HEK293 (cell line): ENCODE measurements around the gene STUB1.

Experiments used
- CTCF ChIA-PET: fragments of 350-600 bp; formaldehyde crosslinking; extraction: SDS; loops from one replicate; lab custom pipeline; 2021; ENCODE audit warnings: antibody characterized with exemption; lab: Yijun Ruan, JAX
- POLR2A ChIA-PET: fragments of 300-600 bp; formaldehyde crosslinking; extraction: SDS; loops from one replicate; lab custom pipeline; 2020; ENCODE audit warnings: antibody characterized with exemption, inconsistent platforms; lab: Yijun Ruan, JAX
- H3K27ac ChIP-seq: fragments of 200-500 bp; sonication (Bioruptor generic); 2 replicates; pipeline ENCODE4 v1.5.1; 2014; ENCODE audit warnings: low read depth, low read length, control low read depth, inconsistent platforms; ENCODE audit errors: extremely low read depth
- H3K36me3 ChIP-seq, 2 experiments: fragments of 200-500 bp in 1 of 2; sonication (Bioruptor generic) in 1 of 2; 1 replicate in 1 of 2; 2 replicates in 1 of 2; pipeline ENCODE4 v1.5.1; 2014 to 2017; ENCODE audit warnings: inconsistent platforms in 2 of 2, low read length in 2 of 2; ENCODE audit not compliant: control insufficient read depth in 2 of 2, insufficient read depth in 1 of 2
- H3K4me1 ChIP-seq: fragments of 200-500 bp; sonication (Bioruptor generic); 2 replicates; pipeline ENCODE4 v1.5.1; 2014; ENCODE audit warnings: mild to moderate bottlenecking, low read length, inconsistent platforms; ENCODE audit not compliant: control insufficient read depth, insufficient read depth
- H3K4me3 ChIP-seq: 2 replicates; pipeline ENCODE4 v1.5.1; 2011; ENCODE audit warnings: low read depth, mild to moderate bottlenecking, control low read depth, low read length, moderate library complexity
- H3K9me3 ChIP-seq: fragments of 200-500 bp; sonication (Bioruptor generic); 2 replicates; pipeline ENCODE4 v1.5.1; 2014; ENCODE audit warnings: low read depth, low read length, inconsistent platforms; ENCODE audit not compliant: control insufficient read depth, insufficient read depth
- GLIS2 ChIP-seq: fragments of 450-650 bp; formaldehyde crosslinking; IDR thresholded peaks from 2 replicates; pipeline ENCODE4 v1.5.1; 2016; ENCODE audit warnings: missing biosample characterization, missing genetic modification characterization
- SP7 ChIP-seq: fragments of 450-650 bp; formaldehyde crosslinking; IDR thresholded peaks from 2 replicates; pipeline ENCODE4 v1.5.1; 2016; ENCODE audit warnings: missing biosample characterization, missing genetic modification characterization
- ZBTB1 ChIP-seq: fragments of 450-650 bp; formaldehyde crosslinking; IDR thresholded peaks from 2 replicates; pipeline ENCODE4 v1.5.1; 2016; ENCODE audit warnings: missing biosample characterization, missing genetic modification characterization
- ZFP37 ChIP-seq: fragments of 450-650 bp; formaldehyde crosslinking; IDR thresholded peaks from 2 replicates; pipeline ENCODE4 v1.5.1; 2016; ENCODE audit warnings: missing biosample characterization, missing genetic modification characterization
- ZNF112 ChIP-seq: fragments of 450-650 bp; formaldehyde crosslinking; IDR thresholded peaks from 2 replicates; pipeline ENCODE4 v1.5.0; 2017; ENCODE audit warnings: missing biosample characterization, missing genetic modification characterization
- ZNF114 ChIP-seq: fragments of 450-650 bp; formaldehyde crosslinking; IDR thresholded peaks from 2 replicates; pipeline ENCODE4 v1.5.0; 2017; ENCODE audit warnings: missing biosample characterization, missing genetic modification characterization
- ZNF155 ChIP-seq: fragments of 450-650 bp; formaldehyde crosslinking; IDR thresholded peaks from 2 replicates; pipeline ENCODE4 v1.5.1; 2016; ENCODE audit warnings: missing biosample characterization, missing genetic modification characterization
- ZNF157 ChIP-seq: fragments of 450-650 bp; formaldehyde crosslinking; IDR thresholded peaks from 2 replicates; pipeline ENCODE4 v1.5.1; 2016; ENCODE audit warnings: missing biosample characterization, missing genetic modification characterization
- ZNF555 ChIP-seq: fragments of 450-650 bp; formaldehyde crosslinking; conservative IDR thresholded peaks from 2 replicates; pipeline ENCODE4 v1.5.1; 2017; ENCODE audit warnings: missing biosample characterization, mild to moderate bottlenecking, missing genetic modification characterization, inconsistent platforms
- ZNF560 ChIP-seq: fragments of 450-650 bp; formaldehyde crosslinking; IDR thresholded peaks from 2 replicates; pipeline ENCODE4 v1.5.1; 2017; ENCODE audit warnings: missing biosample characterization, missing genetic modification characterization, borderline replicate concordance
- ZNF610 ChIP-seq: fragments of 450-650 bp; formaldehyde crosslinking; IDR thresholded peaks from 2 replicates; pipeline ENCODE4 v1.5.1; 2016; ENCODE audit warnings: missing biosample characterization, missing genetic modification characterization, borderline replicate concordance
- ZNF768 ChIP-seq: fragments of 450-650 bp; formaldehyde crosslinking; IDR thresholded peaks from 2 replicates; pipeline ENCODE4 v1.5.1; 2018; ENCODE audit warnings: missing biosample characterization, mild to moderate bottlenecking, missing genetic modification characterization
- TF ChIP-seq, protein P1 (sequence below): fragments of 450-650 bp; formaldehyde crosslinking; IDR thresholded peaks from 2 replicates; pipeline ENCODE4 v1.5.1; 2016; ENCODE audit warnings: missing biosample characterization, missing genetic modification characterization
- TF ChIP-seq, protein P2 (sequence below): fragments of 450-650 bp; formaldehyde crosslinking; IDR thresholded peaks from 2 replicates; pipeline ENCODE4 v1.5.1; 2016; ENCODE audit warnings: missing biosample characterization, missing genetic modification characterization
- TF ChIP-seq, protein P3 (sequence below): fragments of 450-650 bp; formaldehyde crosslinking; IDR thresholded peaks from 2 replicates; pipeline ENCODE4 v1.5.1; 2016; ENCODE audit warnings: missing biosample characterization, missing genetic modification characterization
- TF ChIP-seq, protein P4 (sequence below): fragments of 450-650 bp; formaldehyde crosslinking; IDR thresholded peaks from 2 replicates; pipeline ENCODE4 v1.5.1; 2016; ENCODE audit warnings: missing biosample characterization, missing genetic modification characterization, low read depth
- TF ChIP-seq, protein P5 (sequence below): fragments of 450-650 bp; formaldehyde crosslinking; conservative IDR thresholded peaks from 2 replicates; pipeline ENCODE4 v1.5.1; 2016; ENCODE audit warnings: low read depth, missing biosample characterization, missing genetic modification characterization

The STUB1 gene

GRCh38 chr16:668519-669171 lies 11.6 kb upstream of the STUB1 start (continued):
- TF ChIP-seq, protein P1, sequence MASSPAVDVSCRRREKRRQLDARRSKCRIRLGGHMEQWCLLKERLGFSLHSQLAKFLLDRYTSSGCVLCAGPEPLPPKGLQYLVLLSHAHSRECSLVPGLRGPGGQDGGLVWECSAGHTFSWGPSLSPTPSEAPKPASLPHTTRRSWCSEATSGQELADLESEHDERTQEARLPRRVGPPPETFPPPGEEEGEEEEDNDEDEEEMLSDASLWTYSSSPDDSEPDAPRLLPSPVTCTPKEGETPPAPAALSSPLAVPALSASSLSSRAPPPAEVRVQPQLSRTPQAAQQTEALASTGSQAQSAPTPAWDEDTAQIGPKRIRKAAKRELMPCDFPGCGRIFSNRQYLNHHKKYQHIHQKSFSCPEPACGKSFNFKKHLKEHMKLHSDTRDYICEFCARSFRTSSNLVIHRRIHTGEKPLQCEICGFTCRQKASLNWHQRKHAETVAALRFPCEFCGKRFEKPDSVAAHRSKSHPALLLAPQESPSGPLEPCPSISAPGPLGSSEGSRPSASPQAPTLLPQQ (tag by site-specific recombination) = no peak
- TF ChIP-seq, all 188 proteins: peak for 11

DNA sequence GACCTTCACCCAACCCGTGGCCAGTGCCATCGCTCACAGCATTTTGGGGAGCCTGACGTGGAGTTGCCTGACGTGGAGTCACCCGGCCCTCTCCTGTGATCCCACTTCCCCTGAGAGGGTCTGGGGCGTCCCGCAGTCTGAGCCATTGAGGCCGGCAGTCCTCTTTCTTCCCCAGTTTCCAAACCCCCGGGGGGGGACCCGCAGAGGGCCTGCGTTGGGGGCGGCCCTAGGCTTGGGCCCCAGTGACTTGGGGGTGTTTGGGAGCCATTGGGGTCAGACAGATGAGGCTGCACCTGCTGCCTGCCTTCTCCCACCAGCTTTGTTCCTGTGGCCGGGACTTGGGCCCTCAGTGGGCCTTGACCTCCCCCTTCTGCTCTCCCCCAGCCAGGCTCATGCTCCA lies 10.5 kb upstream of the STUB1 start:
- Histone ChIP-seq H3K27ac (no peak overlapping the region), H3K9me3 (no peaks in the 10 kb centered on the region), H3K4me3 (no peak overlapping the region), H3K36me3 (peaks cover 0 to 70% of the 10 kb centered on the region in 2 experiments; a peak in 1 of 3 replicates), H3K4me1 (no peaks in the 10 kb centered on the region)
- ChIA-PET CTCF (no interaction called here), POLR2A (interaction anchor here (1.0 to 6.7 kb wide), 2 partner anchors 11 to 20 kb away, joined by 3 to 57 read pairs; partner anchors contain the start of genes STUB1 and WDR24)
- TF ChIP-seq, protein P2, sequence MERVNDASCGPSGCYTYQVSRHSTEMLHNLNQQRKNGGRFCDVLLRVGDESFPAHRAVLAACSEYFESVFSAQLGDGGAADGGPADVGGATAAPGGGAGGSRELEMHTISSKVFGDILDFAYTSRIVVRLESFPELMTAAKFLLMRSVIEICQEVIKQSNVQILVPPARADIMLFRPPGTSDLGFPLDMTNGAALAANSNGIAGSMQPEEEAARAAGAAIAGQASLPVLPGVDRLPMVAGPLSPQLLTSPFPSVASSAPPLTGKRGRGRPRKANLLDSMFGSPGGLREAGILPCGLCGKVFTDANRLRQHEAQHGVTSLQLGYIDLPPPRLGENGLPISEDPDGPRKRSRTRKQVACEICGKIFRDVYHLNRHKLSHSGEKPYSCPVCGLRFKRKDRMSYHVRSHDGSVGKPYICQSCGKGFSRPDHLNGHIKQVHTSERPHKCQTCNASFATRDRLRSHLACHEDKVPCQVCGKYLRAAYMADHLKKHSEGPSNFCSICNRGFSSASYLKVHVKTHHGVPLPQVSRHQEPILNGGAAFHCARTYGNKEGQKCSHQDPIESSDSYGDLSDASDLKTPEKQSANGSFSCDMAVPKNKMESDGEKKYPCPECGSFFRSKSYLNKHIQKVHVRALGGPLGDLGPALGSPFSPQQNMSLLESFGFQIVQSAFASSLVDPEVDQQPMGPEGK (tag by site-specific recombination) = peak; percentile 21; the same call in 1 of the 2 replicates
- TF ChIP-seq ZNF157 (no peak), GLIS2 (tag by site-specific recombination) (0 out of 2 replicates have a peak, but pooled peaks have one; percentile 34), SP7 (tag by site-specific recombination) (no peak), ZNF555 (tag by site-specific recombination) (no peak), ZNF560 (tag by site-specific recombination) (no peak), ZNF114 (no peak)
- TF ChIP-seq, protein P3, sequence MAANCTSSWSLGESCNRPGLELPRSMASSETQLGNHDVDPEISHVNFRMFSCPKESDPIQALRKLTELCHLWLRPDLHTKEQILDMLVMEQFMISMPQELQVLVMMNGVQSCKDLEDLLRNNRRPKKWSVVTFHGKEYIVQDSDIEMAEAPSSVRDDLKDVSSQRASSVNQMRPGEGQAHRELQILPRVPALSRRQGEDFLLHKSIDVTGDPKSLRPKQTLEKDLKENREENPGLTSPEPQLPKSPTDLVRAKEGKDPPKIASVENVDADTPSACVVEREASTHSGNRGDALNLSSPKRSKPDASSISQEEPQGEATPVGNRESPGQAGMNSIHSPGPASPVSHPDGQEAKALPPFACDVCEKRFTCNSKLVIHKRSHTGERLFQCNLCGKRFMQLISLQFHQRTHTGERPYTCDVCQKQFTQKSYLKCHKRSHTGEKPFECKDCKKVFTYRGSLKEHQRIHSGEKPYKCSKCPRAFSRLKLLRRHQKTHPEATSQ (tag by site-specific recombination) = no peak

DNA sequence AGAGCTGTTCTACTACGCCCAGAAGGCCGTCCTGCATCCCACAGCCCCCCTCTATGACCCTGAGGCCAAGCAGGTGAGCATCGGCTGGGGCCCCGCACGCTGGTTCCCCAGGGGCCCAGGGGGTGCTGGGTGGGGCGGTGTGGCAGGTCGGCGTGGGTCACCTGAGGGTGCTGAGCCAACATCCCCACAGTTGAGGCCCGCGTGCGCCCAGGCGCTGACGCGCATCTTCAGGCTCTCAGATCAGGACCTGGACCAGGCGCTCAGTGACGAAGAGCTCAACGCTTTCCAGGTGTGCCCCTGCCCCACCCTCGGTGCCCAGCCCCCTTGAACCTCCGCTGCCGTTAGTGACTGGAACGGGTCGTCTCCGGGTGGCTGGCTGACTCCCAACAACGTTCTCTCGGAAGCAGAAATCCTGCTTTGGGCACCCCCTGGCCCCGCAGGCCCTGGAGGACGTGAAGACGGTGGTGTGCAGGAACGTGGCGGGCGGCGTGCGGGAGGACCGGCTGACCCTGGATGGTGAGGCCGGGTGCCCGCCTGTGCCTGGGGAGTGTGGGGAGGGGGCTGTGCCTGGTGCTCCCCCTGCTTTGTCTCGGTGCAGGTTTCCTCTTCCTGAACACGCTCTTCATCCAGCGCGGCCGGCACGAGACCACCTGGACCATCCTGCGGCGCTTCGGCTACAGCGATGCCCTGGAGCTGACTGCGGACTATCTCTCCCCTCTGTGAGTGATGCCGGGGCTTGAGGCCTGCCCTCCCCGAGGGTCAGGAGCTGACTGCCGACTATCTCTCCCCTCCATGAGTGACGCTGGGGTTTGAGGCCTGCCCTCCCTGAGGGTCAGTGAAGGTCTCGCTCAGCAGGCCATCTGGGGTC lies 9.5 kb upstream of the STUB1 start:
- CTCF ChIA-PET = interaction anchor here (0.6 to 0.9 kb wide), 2 partner anchors 16 to 564 kb away, joined by 3 read pairs; no protein-coding TSS in a partner anchor
- TF ChIP-seq ZBTB1 (no peak), ZNF768 (tag by site-specific recombination) (no peak), ZNF610 (tag by site-specific recombination) (no peak), ZNF155 (tag by site-specific recombination) (no peak), ZNF112 (tag by site-specific recombination) (no peak), ZNF560 (tag by site-specific recombination) (no peak), ZFP37 (tag by site-specific recombination) (no peak)
- TF ChIP-seq, protein P4, sequence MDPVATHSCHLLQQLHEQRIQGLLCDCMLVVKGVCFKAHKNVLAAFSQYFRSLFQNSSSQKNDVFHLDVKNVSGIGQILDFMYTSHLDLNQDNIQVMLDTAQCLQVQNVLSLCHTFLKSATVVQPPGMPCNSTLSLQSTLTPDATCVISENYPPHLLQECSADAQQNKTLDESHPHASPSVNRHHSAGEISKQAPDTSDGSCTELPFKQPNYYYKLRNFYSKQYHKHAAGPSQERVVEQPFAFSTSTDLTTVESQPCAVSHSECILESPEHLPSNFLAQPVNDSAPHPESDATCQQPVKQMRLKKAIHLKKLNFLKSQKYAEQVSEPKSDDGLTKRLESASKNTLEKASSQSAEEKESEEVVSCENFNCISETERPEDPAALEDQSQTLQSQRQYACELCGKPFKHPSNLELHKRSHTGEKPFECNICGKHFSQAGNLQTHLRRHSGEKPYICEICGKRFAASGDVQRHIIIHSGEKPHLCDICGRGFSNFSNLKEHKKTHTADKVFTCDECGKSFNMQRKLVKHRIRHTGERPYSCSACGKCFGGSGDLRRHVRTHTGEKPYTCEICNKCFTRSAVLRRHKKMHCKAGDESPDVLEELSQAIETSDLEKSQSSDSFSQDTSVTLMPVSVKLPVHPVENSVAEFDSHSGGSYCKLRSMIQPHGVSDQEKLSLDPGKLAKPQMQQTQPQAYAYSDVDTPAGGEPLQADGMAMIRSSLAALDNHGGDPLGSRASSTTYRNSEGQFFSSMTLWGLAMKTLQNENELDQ (tag by site-specific recombination) = no peak
- TF ChIP-seq, protein P5, sequence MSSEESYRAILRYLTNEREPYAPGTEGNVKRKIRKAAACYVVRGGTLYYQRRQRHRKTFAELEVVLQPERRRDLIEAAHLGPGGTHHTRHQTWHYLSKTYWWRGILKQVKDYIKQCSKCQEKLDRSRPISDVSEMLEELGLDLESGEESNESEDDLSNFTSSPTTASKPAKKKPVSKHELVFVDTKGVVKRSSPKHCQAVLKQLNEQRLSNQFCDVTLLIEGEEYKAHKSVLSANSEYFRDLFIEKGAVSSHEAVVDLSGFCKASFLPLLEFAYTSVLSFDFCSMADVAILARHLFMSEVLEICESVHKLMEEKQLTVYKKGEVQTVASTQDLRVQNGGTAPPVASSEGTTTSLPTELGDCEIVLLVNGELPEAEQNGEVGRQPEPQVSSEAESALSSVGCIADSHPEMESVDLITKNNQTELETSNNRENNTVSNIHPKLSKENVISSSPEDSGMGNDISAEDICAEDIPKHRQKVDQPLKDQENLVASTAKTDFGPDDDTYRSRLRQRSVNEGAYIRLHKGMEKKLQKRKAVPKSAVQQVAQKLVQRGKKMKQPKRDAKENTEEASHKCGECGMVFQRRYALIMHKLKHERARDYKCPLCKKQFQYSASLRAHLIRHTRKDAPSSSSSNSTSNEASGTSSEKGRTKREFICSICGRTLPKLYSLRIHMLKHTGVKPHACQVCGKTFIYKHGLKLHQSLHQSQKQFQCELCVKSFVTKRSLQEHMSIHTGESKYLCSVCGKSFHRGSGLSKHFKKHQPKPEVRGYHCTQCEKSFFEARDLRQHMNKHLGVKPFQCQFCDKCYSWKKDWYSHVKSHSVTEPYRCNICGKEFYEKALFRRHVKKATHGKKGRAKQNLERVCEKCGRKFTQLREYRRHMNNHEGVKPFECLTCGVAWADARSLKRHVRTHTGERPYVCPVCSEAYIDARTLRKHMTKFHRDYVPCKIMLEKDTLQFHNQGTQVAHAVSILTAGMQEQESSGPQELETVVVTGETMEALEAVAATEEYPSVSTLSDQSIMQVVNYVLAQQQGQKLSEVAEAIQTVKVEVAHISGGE (tag by site-specific recombination) = no peak
- TF ChIP-seq, protein P3 (tag by site-specific recombination) = no peak

More for the DNA sequence above, 9.5 kb upstream of the STUB1 start:
- peaks cover 0 to 70% of the 10 kb centered on the region in 2 experiments; a peak in 1 of 3 replicates for H3K36me3 ChIP-seq
- no peaks in the 10 kb centered on the region for H3K9me3 ChIP-seq
- no peaks in the 10 kb centered on the region for H3K4me1 ChIP-seq
- no peak overlapping the region for H3K4me3 ChIP-seq
- POLR2A ChIA-PET = interaction anchor here (1.0 to 6.7 kb wide), 3 partner anchors 10 to 19 kb away, joined by 3 to 57 read pairs (median 6); partner anchors contain the start of genes JMJD8, STUB1 and WDR24
- H3K27ac ChIP-seq = no peak overlapping the region
